Muscle layer of duodenum (tissue), 2 donors: Measurements from ENCODE around the gene SNAPC1.
A peak's percentile ranks its signal among the peaks of the same experiment; 100 is the strongest.
"Not testable (repeated sequence)": the region's sequence is repeated elsewhere in the genome, so short reads cannot be mapped to it uniquely, and the experiment has no call there.

Experiments used
- H3K27ac ChIP-seq: one replicate; pipeline ENCODE4 v1.7.0; 2013; ENCODE audit warnings: mild to moderate bottlenecking, low read length
- H3K27me3 ChIP-seq: one replicate; pipeline ENCODE4 v1.7.0; 2013; ENCODE audit warnings: low read depth, mild to moderate bottlenecking, control low read depth, low read length
- H3K36me3 ChIP-seq, 2 donors: one replicate each; pipeline ENCODE4 v1.7.0; 2013; ENCODE audit warnings: low read length in 2 of 2, control low read depth in 1 of 2, mild to moderate bottlenecking in 1 of 2; ENCODE audit not compliant: insufficient read depth in 2 of 2, control insufficient read depth in 1 of 2
- H3K4me1 ChIP-seq, 2 donors: one replicate each; pipeline ENCODE4 v1.7.0; 2013; ENCODE audit warnings: low read length in 2 of 2, mild to moderate bottlenecking in 2 of 2, control low read depth in 1 of 2, moderate library complexity in 1 of 2; ENCODE audit not compliant: insufficient read depth in 2 of 2, control insufficient read depth in 1 of 2
- H3K4me3 ChIP-seq, 2 donors: one replicate each; pipeline ENCODE4 v1.7.0; 2013; ENCODE audit warnings: low read length in 2 of 2, low read depth in 1 of 2, mild to moderate bottlenecking in 1 of 2
- H3K9me3 ChIP-seq, 2 donors: one replicate each; pipeline ENCODE4 v1.7.0; 2013; ENCODE audit warnings: low read length in 2 of 2, control low read depth in 1 of 2, mild to moderate bottlenecking in 1 of 2; ENCODE audit not compliant: control insufficient read depth in 1 of 2
- donor health status: healthy.

The SNAPC1 gene

DNA sequence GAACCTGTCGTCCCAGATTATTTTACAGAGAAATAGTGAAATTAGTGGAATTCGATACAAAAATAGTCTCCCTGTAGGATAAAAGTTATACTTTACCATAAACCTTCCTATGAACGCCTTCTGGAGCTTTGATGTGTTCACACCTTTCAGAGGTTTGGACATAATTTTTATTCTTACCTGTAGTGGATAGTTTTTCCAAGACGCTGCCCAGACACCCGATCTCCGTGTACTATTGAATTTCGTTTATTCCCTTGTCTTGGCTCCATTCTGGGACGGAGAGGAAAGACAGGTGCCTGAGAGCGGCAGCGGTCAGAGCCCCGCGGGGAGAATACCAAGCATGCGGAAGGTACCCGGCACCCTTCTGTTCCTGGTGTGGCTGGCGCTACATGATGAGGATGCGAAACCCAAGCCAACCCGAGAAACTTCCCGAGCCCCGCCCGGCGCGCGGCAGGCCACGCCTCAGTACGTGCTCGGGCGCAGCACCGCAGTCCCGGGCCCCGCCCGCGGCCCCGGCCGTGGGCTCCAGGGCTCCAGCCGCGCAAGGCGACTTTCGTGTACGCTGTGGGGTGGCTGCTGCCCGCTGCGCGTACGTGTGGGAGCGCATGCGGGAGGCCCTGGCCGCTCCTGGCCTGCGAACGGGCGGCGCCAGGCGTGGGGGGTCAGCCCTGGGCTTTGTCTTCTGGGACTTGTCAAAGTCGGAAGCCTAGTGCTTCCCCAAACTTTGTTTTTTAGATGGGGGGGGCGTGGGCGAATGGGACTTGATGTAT lies 11.3 kb upstream of the SNAPC1 start:
- peak overlapping the region; percentile 65 for H3K27ac ChIP-seq
- H3K27me3 ChIP-seq = no peaks in the 10 kb centered on the region
- peaks cover 2 to 7% of the 10 kb centered on the region in 2 donors for H3K4me1 ChIP-seq
- no peaks in the 10 kb centered on the region for H3K9me3 ChIP-seq
- H3K4me3 ChIP-seq = peak overlapping the region; percentile 65 to 77
- peaks cover 14 to 24% of the 10 kb centered on the region in 2 donors for H3K36me3 ChIP-seq

DNA sequence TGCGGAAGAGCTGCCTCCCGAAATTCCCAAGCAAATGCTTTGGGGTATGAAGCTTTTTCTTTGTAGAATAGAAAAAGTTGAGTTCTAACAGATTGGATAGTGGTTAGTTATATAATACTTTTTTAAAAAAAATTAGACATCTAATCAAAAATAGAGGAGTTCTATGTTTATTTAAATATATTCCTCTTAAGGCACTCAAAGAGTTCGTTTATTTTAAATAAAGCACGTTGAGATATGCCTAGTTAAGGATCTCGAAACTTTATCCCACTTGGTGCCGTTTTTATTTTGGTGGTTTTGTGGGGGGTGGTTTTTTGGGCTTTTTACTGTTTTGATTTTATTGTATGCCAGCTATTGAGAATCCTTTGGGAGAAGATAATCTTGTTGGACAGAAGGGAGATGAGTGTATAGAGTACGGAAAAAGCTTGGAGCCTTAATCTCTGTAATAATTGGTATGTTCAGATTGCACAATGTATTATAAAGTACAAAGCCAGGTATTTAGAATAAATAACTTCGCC lies 10.7 kb upstream of the SNAPC1 start:
- H3K36me3 ChIP-seq = peaks cover 13 to 20% of the 10 kb centered on the region in 2 donors
- H3K27ac ChIP-seq = peak overlapping the region; percentile 65
- peak overlapping the region; percentile 65 to 77 for H3K4me3 ChIP-seq
- no peaks in the 10 kb centered on the region for H3K27me3 ChIP-seq
- H3K4me1 ChIP-seq = peaks cover 2 to 7% of the 10 kb centered on the region in 2 donors
- no peaks in the 10 kb centered on the region for H3K9me3 ChIP-seq

DNA sequence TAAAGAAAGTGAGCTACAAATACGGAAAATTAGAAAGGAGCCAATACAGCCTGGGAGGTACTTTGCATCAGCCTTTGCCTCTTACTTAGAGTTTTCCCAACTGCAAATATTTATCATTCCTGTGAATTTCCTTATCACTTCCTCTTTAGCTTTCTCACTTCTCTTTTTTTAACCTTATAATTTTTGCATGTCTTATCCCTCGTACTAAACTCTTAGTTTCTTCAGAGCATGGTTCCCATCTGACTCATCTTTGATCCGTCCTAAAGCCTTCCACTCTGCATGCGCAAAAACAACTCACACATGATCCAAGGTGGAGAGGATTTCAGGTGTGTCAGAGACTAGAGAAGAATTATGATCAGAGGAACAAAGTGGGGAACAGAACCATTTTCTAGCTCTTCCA lies 9.6 kb upstream of the SNAPC1 start:
- H3K27me3 ChIP-seq = no peaks in the 10 kb centered on the region
- H3K4me3 ChIP-seq = no peak overlapping the region
- peaks cover 2 to 7% of the 10 kb centered on the region in 2 donors for H3K4me1 ChIP-seq
- no peak overlapping the region for H3K27ac ChIP-seq
- no peaks in the 10 kb centered on the region for H3K9me3 ChIP-seq
- peaks cover 7 to 9% of the 10 kb centered on the region in 2 donors for H3K36me3 ChIP-seq

GRCh38 chr14:61753631-61754030 lies 8.6 kb upstream of the SNAPC1 start:
- no peaks in the 10 kb centered on the region for H3K9me3 ChIP-seq
- no peaks in the 10 kb centered on the region for H3K27me3 ChIP-seq
- H3K36me3 ChIP-seq = no peaks in the 10 kb centered on the region
- H3K4me3 ChIP-seq = no peak overlapping the region
- peaks cover 0 to 7% of the 10 kb centered on the region in 2 donors for H3K4me1 ChIP-seq
- no peak overlapping the region for H3K27ac ChIP-seq

- peaks cover 0 to 7% of the 10 kb centered on the region in 2 donors for H3K4me1 ChIP-seq
- H3K36me3 ChIP-seq = no peaks in the 10 kb centered on the region
- no peak overlapping the region for H3K27ac ChIP-seq
- H3K4me3 ChIP-seq = no peak overlapping the region
- no peaks in the 10 kb centered on the region for H3K9me3 ChIP-seq
- H3K27me3 ChIP-seq = no peaks in the 10 kb centered on the region
These were observed 7.4 kb upstream of the SNAPC1 start for GRCh38 chr14:61754627-61755381.

DNA sequence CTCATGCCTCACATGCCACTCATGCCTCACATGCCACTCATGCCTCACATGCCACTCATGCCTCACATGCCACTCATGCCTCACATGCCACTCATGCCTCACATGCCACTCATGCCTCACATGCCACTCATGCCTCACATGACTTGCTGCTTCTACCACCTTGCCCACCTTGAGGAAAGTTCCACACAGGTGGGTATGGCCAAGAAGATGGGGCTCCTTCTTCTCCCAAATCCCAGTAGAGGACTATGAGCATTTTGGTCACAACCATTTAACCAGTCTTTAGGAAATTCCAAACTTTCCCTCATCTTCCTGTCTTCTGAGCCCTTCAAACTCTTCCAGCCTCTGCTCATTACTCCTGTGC lies 6.9 kb upstream of the SNAPC1 start:
- not testable (repeated sequence) for H3K9me3 ChIP-seq, H3K27ac ChIP-seq, H3K4me3 ChIP-seq, H3K27me3 ChIP-seq, H3K4me1 ChIP-seq, H3K36me3 ChIP-seq

DNA sequence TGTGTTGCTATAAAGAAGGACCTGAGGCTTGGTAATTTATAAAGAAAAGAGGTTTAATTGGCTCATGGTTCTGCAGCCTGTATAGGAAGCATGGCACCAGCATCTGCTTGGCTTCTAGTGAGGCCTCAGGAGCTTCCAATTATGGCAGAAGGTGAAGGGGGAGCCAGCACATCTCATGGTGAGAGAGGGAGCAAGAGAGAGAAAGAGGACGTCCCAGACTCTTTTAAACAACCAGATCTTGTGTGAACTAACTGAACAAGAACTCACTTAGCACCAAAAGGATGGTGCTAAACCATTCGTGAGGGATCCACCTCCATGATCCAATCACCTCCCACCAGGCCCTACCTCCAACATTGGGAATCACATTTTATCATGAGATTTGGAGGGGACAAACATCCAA lies 6.1 kb upstream of the SNAPC1 start:
- H3K4me3 ChIP-seq = no peak overlapping the region
- peaks cover 0 to 7% of the 10 kb centered on the region in 2 donors for H3K4me1 ChIP-seq
- H3K27ac ChIP-seq = no peak overlapping the region
- no peaks in the 10 kb centered on the region for H3K9me3 ChIP-seq
- H3K36me3 ChIP-seq = no peaks in the 10 kb centered on the region
- H3K27me3 ChIP-seq = no peaks in the 10 kb centered on the region

- Histone ChIP-seq H3K27me3 (no peaks in the 10 kb centered on the region), H3K36me3 (no peaks in the 10 kb centered on the region), H3K9me3 (no peaks in the 10 kb centered on the region), H3K4me3 (no peak overlapping the region), H3K27ac (no peak overlapping the region), H3K4me1 (peaks cover 7 to 9% of the 10 kb centered on the region in 2 donors)
These were observed 2.3 kb upstream of the SNAPC1 start for GRCh38 chr14:61759878-61760277.

DNA sequence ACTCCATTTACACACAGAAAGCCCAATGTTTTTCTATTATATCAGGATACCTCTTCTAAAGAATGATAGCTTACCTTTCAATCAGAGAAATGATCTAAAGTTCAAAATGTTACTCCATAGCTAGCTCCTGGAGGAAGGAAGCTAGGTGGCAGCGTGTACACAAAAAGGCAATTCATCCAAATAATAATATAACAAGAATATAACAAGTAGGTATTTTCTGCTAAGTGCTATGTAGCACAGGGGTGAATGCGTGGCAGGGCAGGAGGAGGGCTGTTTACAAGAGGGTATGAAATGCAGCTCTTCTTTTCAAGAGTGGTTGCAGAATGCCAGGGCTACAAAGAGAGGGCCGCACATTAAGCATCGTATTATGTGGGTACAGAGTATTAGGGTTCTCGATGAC lies 663 bp upstream of the SNAPC1 start:
- Histone ChIP-seq H3K27ac (peak overlapping the region; percentile 94), H3K27me3 (no peaks in the 10 kb centered on the region), H3K4me3 (peak overlapping the region; percentile 88 to 95), H3K4me1 (peaks cover 7 to 9% of the 10 kb centered on the region in 2 donors), H3K36me3 (no peaks in the 10 kb centered on the region), H3K9me3 (no peaks in the 10 kb centered on the region)

GRCh38 chr14:61764342-61765122 lies 2.3 kb downstream of the SNAPC1 start:
- peaks cover 7 to 9% of the 10 kb centered on the region in 2 donors for H3K4me1 ChIP-seq
- no peaks in the 10 kb centered on the region for H3K27me3 ChIP-seq
- H3K27ac ChIP-seq = no peak overlapping the region
- peaks cover 2 to 6% of the 10 kb centered on the region in 2 donors for H3K36me3 ChIP-seq
- H3K9me3 ChIP-seq = no peaks in the 10 kb centered on the region
- no peak overlapping the region for H3K4me3 ChIP-seq
